Raji (cell line): Measurements from ENCODE around the gene SPSB3.

Source experiments
- POLR2A ChIP-seq: IDR thresholded peaks from 2 replicates; pipeline ENCODE4 v1.6.1; 2011; ENCODE audit warnings: low read depth, low read length, control low read depth; ENCODE audit not compliant: insufficient read depth

SPSB3 gene

GRCh38 chr16:1818873-1819525 is 36.6 kb upstream of the SPSB3 start:
- TF ChIP-seq POLR2A = no peak

GRCh38 chr16:1818204-1818872 is 36.0 kb upstream of the SPSB3 start:
- no peak for TF ChIP-seq POLR2A

DNA sequence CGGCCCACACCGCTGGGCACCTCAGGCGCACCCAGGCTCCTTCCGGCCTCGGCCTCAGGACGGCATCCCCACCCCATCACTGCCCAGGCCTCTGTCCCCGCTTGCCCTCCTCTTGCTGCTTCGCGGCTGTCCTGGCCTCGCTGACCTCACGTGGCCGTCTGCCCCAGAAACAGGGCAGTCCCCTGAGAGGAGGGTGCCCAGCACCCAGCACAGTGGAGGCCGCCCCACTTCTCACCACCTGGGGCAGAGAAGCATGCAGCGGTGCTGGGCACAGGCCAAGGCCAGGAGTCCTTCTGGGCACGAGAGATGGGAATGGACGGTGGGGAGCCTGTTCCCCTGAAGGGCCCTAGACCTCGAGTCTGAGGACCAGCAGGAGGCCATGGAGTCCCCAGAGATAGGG is 35.3 kb upstream of the SPSB3 start:
- TF ChIP-seq POLR2A = no peak

DNA sequence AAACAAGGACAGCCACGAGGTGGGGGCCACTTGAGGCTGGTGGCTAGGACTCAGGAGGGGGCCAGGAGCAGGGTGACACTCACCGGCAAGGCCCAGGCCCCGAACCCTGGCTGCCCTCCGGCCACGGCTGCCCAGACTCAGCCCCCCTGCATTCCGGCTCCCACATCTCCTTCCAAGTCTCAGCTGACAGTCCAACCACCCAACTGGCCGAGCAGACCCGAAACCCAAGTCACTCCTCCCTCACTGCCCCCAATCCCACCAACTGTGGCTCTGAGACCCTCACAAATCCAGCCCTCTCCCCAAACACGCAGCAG is 34.9 kb upstream of the SPSB3 start:
- no peak for TF ChIP-seq POLR2A

DNA sequence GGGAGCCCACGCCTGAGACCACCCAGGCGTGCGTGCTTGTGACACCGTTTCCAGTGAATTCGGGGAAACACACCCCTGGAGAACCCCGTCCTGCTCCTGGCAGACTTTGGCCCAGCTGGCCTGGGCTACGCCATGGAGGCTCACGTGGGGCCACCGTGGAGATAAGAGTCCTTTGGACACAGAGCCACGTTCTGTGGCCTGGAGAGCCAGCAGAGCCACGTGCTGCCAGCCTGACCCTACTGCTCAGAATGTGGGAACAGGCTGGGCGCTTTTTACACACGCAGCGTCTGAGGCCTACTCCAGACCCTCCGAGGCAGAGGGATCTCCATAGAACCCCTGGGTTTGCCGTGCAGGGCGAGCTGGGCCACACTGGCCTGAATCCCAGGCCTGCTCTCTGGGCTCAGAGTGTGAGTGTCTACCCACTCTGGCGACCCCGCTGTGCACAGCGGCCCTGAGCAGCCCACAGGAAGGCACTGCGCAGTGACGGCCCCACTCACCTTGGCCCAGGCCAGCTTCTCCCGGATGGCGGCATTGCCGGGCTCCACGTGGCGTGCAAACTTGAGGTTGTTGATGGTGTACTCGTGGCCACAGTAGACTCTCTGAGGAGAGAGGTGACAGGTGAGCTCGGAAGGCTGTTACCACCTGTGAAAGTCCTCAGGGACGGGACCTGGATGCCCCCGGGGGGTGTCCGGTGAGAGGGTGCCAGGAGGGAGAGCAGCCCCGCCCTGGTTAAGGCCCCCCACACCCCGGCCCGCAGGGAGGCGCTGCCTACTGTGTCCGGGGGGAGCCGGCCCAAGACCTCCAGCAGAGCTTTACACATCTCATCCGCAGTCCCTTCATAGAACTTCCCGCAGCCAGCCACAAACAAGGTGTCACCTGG is 34.3 kb upstream of the SPSB3 start:
- TF ChIP-seq POLR2A = no peak

DNA sequence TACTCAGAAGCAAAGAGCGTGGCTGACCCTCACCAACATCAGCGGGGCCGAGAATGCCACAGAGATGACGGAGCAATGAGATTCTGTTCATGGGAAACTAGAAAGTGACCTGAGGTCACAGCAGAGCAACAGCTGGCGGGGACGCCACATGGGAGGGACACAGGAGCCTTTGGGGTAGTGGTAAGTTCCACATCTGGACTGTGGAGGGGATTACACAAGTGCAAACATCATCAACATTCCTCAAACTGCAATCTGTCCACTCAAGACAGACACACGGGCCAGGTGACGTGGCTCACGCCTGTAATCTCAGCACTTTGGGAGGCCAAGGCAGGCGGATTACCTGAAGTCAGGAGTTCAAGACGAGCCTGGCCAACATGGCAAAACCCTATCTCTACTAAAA is 33.1 kb upstream of the SPSB3 start:
- TF ChIP-seq POLR2A = no peak

DNA sequence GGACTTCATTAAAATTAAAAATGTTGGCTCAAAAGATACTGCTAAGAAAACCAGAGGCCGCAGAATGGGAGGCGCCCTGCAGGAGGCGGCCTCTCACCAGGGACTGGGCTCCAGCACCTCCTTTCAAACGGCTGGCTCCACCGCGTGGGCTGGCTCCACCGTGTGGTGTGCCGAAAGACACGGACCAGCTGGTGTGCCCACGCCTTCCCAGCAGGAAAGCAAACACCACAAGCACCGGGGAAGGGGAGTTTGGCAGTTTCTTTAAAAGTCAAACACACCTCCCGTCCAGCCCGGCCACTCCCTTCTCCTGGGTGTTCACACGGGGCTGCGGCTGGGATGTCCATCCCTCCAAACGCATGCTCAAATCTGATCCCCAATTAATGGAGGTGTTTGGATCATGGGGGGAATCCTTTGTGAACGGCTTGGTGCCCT is 30.4 kb upstream of the SPSB3 start:
- TF ChIP-seq POLR2A = no peak

DNA sequence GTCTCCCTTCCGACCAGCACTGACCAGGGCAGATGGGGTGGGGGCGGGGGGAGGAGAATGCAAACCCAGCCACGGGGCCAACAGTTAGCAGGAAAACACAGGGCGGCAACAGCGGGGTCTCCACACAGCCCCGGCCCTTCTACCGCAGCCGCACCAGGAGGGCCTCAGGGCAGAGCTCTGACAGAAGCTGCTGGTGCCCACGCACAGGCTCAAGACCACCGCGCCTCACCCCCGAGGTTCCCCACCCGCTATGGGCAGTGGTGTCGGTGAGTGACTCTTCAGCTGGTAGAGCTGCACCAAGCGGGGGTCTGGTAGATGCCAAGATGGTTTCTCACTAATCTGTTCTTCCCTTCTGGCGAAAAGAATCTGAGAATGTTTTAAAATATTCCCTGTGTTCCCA is 28.2 kb upstream of the SPSB3 start:
- no peak for TF ChIP-seq POLR2A

DNA sequence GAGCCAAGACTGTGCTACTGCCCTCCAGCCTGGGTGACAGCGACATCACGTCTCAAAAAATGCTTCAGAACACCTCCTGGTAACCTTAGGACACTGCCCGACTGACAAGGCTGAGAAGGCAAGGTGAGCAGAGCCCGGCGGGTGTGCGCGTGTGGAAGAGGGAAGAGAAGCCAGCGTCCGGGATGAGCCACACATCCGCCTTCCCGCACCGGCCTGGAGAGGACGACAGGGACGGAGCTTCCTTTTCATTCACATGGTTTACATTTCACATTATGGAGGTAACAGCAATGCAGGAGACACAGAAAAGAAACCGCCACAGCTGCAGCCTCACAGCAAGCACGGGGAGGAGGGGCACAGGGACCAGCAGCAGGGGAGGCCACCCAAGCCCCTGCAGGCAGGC is 27.7 kb upstream of the SPSB3 start:
- no peak for TF ChIP-seq POLR2A

GRCh38 chr16:1809281-1809801 is 27.0 kb upstream of the SPSB3 start:
- no peak for TF ChIP-seq POLR2A

DNA sequence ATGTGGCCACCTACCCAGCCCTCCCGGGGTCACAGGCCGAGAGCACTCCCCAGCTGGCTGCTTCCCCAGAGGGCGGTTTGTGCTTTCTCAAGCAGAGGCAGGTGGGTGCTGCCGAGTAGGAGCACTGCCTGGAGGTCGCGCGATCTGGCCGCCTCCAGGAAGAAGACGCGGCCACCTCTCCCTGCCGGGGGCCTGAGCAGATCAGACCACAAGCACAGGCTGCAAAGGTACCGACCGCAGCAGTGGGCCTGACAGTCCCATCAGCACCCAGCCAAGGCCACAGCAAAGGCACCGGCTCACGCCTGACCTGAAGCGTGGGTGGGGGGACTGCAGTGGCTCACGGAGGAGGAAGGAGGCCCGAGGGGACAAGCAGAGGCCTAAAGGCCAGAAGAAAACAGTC is 26.3 kb upstream of the SPSB3 start:
- TF ChIP-seq POLR2A = no peak

GRCh38 chr16:1807626-1808025 is 25.3 kb upstream of the SPSB3 start:
- no peak for TF ChIP-seq POLR2A

- TF ChIP-seq POLR2A = no peak
Observed at GRCh38 chr16:1800701-1801100, 18.3 kb upstream of the SPSB3 start.

- TF ChIP-seq POLR2A = no peak
Observed at GRCh38 chr16:1794908-1795666, 12.7 kb upstream of the SPSB3 start.

DNA sequence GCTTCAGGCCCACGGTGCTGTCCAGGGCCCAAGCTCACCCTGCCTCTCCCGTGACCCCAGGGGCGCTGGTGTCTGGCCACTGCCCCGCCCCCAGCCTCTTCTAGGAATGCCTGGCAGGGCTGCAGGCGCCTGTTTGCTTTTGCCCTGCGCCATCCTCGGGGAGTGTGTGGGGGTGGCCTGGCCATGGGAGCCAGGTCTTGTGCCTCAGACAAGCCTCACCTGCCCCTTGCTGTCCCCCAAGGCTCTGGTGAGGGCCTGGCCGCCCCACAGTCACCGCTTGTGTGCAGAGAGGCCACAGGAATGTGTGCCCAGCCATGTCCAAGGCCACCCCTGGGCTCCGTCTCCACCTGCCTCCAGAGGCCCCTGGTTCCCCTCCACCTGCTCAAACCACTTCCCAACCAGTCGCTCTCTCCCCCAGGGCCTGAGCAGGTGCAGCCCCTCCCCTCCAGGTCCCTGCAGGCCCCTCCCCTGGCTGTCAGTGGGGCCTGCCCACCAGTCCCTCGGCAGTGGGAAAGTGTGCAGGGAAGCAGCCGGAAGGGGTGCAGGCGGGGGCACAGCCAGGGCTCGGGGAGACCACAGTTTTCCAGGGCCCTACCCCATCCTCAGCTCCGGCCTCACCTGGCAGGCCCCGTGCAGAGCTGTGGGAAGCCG is 12.0 kb upstream of the SPSB3 start:
- no peak for TF ChIP-seq POLR2A
